GM12878 (cell line): ENCODE measurements around the gene BNIP2. TPM values are rescaled to one million over a fixed set of nuclear protein-coding genes. Genes with fewer than 3 reads are reported as not detected.
A peak's percentile ranks its signal among the peaks of the same experiment; 100 is the strongest.

Experiments
- ATAC-seq: fragments of 200-7000 bp; cut with Tn5 transposase; 3 replicates; pipeline ENCODE4 v1.9.1; 2020; ENCODE audit warnings: mild to moderate bottlenecking, moderate library complexity
- BruUV-seq: library from RNA; stranded (reverse); fragments of 400-500 nt; replicated peaks from 2 replicates; lab custom pipeline; 2021; lab: Mats Ljungman, UMichigan
- CTCF ChIA-PET: fragments of 300-600 bp; sonication (Branson Sonifier 250); formaldehyde crosslinking; extraction: SDS; loops from one replicate; lab custom pipeline; 2021; ENCODE audit warnings: inconsistent platforms; lab: Yijun Ruan, JAX
- POLR2A ChIA-PET: fragments of 350-600 bp; formaldehyde crosslinking; extraction: SDS; loops from one replicate; lab custom pipeline; 2021; ENCODE audit warnings: inconsistent platforms; lab: Charles Lee
- RAD21 ChIA-PET: fragments of 300-600 bp; sonication (Branson Sonifier 250); formaldehyde crosslinking; loops from one replicate; lab custom pipeline; 2023; ENCODE audit warnings: antibody characterized with exemption; ENCODE audit not compliant: unreplicated experiment; lab: Charles Lee
- SMC1A ChIA-PET: fragments of 300-600 bp; sonication (Branson Sonifier 250); formaldehyde crosslinking; loops from one replicate; lab custom pipeline; 2023; ENCODE audit not compliant: unreplicated experiment, uncharacterized antibody; lab: Charles Lee
- DNase-seq: peaks from one replicate; pipeline ENCODE4 v3.0.0-alpha.2; 2011; ENCODE audit warnings: low read depth, low spot score
- FAIRE-seq: peaks from 3 replicates; lab custom pipeline; 2011; peaks lifted over from hg19 to GRCh38; lab: Jason Lieb, UNC
- H2AFZ ChIP-seq: 2 replicates; pipeline ENCODE4 v1.6.0; 2011; ENCODE audit warnings: low read depth, low read length, control low read depth; ENCODE audit not compliant: control insufficient read depth
- H3K27ac ChIP-seq: 2 replicates; pipeline ENCODE4 v1.5.1; 2011; ENCODE audit warnings: control low read depth; ENCODE audit not compliant: control insufficient read depth, insufficient read depth
- H3K27me3 ChIP-seq, 2 experiments: replicated peaks in 1 of 2; 2 replicates each; pipeline versions ENCODE4 v1.6.0 to v1.6.1; 2011; ENCODE audit warnings: low read length in 1 of 2; ENCODE audit not compliant: control insufficient read depth in 2 of 2, insufficient read depth in 2 of 2
- H3K36me3 ChIP-seq, 2 experiments: 2 replicates each; pipeline ENCODE4 v1.5.1; 2011; ENCODE audit warnings: low read length in 1 of 2; ENCODE audit not compliant: control insufficient read depth in 2 of 2, insufficient read depth in 2 of 2
- H3K4me1 ChIP-seq: 2 replicates; pipeline ENCODE4 v1.6.1; 2011; ENCODE audit warnings: mild to moderate bottlenecking, low read length, moderate library complexity, mixed read lengths; ENCODE audit not compliant: control insufficient read depth, insufficient read depth
- H3K4me2 ChIP-seq: 2 replicates; pipeline ENCODE4 v1.6.0; 2011; ENCODE audit warnings: control low read depth; ENCODE audit not compliant: control insufficient read depth, insufficient read depth
- H3K4me3 ChIP-seq: fragments of 200-600 bp; sonication (generic); 2 replicates; pipeline ENCODE4 v1.5.1; 2016
- H3K79me2 ChIP-seq: 2 replicates; pipeline ENCODE4 v1.6.0; 2011; ENCODE audit warnings: low read length; ENCODE audit not compliant: control insufficient read depth, insufficient read depth
- H3K9ac ChIP-seq: 2 replicates; pipeline ENCODE4 v1.8.0; 2011; ENCODE audit warnings: low read length, control low read depth, mixed read lengths; ENCODE audit not compliant: control insufficient read depth, insufficient read depth
- H3K9me3 ChIP-seq: replicated peaks from 3 replicates; pipeline ENCODE4 v1.5.1; 2011; ENCODE audit warnings: mild to moderate bottlenecking, low read length; ENCODE audit not compliant: control insufficient read depth, insufficient read depth
- H4K20me1 ChIP-seq: 2 replicates; pipeline ENCODE4 v1.6.0; 2011; ENCODE audit not compliant: control insufficient read depth, insufficient read depth
- ETV6 ChIP-seq, 2 experiments: fragments of 450-650 bp in 1 of 2; IDR thresholded peaks in 1 of 2; conservative IDR thresholded peaks in 1 of 2; 2 replicates each; pipeline ENCODE4 v1.6.1; 2014; ENCODE audit warnings: antibody characterized with exemption in 1 of 2, borderline replicate concordance in 1 of 2, low read depth in 1 of 2, mild to moderate bottlenecking in 1 of 2, moderate library complexity in 1 of 2
- RAD21 ChIP-seq: IDR thresholded peaks from 2 replicates; pipeline ENCODE4 v1.6.1; 2011; ENCODE audit warnings: mild to moderate bottlenecking, low read depth, low read length, moderate library complexity; ENCODE audit not compliant: insufficient read depth
- SUZ12 ChIP-seq: fragments of 200-600 bp; sonication (generic); IDR thresholded peaks from one replicate; pipeline ENCODE4 v1.6.1; 2018; ENCODE audit warnings: antibody characterized with exemption, mild to moderate bottlenecking; ENCODE audit not compliant: unreplicated experiment
- WGBS: methylation state at CpG from one replicate; pipeline ENCODE4 v1.1.6; 2016; ENCODE audit warnings: low lambda C conversion rate; ENCODE audit not compliant: insufficient replicate concordance, insufficient coverage; ENCODE audit errors: missing lambda C conversion rate; 5-methylcytosine and 5-hydroxymethylcytosine counted together
- in situ Hi-C: fragments of 300-500 bp; cut with MboI; formaldehyde crosslinking; loops from 9 replicates; pipeline ENCODE4 v1.14.3; 2018; ENCODE audit warnings: mixed read lengths
- intact Hi-C: fragments of 100-400 bp; cut with micrococcal nuclease; formaldehyde crosslinking; loops from one replicate; pipeline ENCODE4 v1.14.2; 2022; ENCODE audit not compliant: unreplicated experiment
- polyA plus RNA-seq, 11 experiments: library from polyadenylated mRNA; depleted of rRNA in 4 of 11; unstranded in 6 of 11; stranded (reverse) in 5 of 11; fragments of >200 nt; fragmentation: Nextera tagmentation in 4 of 11; fragmentation: Illumina TruSeq in 1 of 11; extraction: Ambion mirVana in 4 of 11; extraction: Trizol in 1 of 11; gene quantifications; 1 replicate in 1 of 11; 2 replicates in 10 of 11; pipeline versions ENCODE4 v1.2.1 to v1.2.3, GENCODE V29; 2011 to 2016; ENCODE audit warnings: inconsistent platforms in 2 of 11, missing spikeins in 2 of 11, low read depth in 1 of 11
- total RNA-seq, 4 experiments: library from RNA; depleted of rRNA in 3 of 4; stranded (reverse); fragments of >200 nt in 3 of 4; fragmentation: Illumina TruSeq in 1 of 4; extraction: Trizol in 1 of 4; gene quantifications; 2 replicates each; pipeline versions ENCODE4 v1.2.1 to v1.2.3, GENCODE V29; 2013 to 2021

BNIP2 gene
- total and polyA plus RNA-seq, 10 of the 15 experiments (the other 5 are each of a cell fraction or from before 2014, with no cell fraction given) = 29.9 to 122 (median 67.7) TPM

DNA sequence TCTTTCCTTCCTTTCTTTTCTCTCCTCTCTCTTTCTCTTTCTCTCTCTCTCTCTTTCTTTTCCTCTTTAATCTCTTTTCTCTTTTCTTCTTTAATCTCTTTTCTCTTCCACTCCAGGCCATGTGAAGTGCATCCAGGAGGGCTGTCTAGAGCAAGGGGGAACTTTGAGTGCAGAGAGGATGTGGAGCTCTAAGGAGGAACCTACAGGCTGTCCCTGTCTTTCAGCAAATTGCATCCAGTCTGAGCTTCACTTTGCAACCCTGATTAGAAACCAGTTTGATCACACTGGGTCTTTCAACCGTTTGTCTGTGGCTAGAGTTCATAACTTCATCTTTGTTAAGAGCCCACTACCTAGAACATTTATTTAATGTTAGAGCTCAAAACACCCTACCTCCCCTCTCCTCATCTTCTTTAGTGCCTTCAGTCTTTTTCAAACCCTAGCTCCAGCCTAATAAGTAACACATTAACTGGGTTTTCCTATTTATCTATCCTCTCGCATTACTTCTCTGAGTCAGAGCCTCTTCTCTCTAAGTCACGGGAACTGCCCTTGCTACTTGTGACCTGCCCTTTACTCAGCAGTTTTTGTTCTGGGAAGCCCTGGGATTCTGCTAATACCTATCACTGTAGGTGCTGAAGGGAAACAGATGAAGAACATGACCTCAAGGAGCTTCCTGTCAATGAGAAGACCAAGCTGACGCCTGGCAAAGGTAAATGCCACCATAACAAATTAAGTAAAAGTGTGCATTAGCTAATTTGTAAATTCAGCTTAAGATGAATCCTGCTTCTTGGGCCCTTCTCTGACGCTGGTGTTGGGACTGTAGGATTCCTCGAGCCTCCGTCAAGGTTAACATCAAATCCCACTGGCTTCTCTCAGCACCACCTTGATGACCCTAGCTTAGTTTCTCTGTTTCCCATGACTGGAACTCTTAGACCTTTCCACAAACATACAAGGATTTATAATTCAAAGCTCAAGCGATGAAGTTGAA is 77.6 kb downstream of the BNIP2 start, which contains the start of gene GCNT3:
GCNT3 (plus strand) TSS at position 508 of the 985 bp plus-strand sequence. CDS start 6,456 bp downstream, outside the sequence.
- no peaks in the 10 kb centered on the region for H4K20me1 ChIP-seq

DNA sequence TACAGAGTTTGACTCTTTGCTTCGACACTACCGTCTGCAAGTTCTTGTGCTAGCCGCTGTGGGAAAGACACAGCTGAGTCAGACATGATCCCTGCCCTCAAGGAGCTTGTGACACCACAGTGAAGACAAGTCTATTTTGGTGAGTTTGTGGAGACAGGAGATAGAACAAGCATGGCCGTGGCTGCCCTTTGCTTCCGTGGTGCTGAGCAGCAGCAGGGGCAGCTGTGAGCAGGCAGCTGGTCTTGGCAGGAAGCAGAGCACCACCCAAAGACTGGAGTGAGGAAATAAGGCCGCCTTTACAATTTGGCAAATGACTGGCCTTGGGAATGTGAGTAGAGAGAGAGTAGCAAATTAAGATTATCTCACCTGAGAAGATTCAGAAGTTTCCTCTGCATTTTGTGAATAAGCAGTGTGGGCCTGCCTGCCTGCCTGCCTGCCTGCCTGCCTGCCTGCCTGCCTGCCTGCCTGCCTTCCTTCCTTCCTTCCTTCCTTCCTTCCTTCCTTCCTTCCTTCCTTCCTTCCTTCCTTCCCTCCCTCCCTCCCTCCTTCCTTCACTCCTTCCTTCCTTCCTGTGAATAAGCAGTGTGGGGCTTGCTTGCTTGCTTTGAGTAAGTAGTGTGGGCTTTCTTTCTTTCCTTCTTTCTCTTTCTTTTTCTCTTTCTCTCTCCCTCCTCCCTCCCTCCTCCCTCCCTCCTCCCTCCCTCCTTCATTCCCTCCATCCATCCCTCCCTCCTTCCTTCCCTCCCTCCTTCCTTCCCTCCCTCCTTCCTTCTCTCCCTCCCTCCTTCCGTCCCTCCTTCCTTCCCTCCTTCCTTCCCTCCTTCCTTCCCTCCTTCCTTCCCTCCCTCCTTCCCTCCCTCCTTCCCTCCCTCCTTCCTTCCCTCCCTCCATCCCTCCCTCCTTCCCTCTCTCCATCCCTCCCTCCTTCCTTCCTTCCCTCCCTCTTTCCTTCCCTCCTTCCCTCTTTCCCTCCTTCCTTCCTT is 79.1 kb downstream of the BNIP2 start:
- ATAC-seq (no peak), FAIRE-seq (no peak), DNase-seq (no peak)
- CTCF ChIA-PET = no interaction called here
- SMC1A ChIA-PET = no interaction called here
- RAD21 ChIA-PET = no interaction called here
- WGBS = 54% methylated on average over 7 of the region's 7 CpGs
- no peaks in the 10 kb centered on the region for H3K27me3 ChIP-seq
- intact Hi-C loops = no loop called here
- H3K4me1 ChIP-seq = peaks cover 3% of the 10 kb centered on the region; the same call in 1 of the 2 replicates
- TF ChIP-seq SUZ12 = no peak
- peak in 1 of 2 experiments; percentile 43; a peak in 1 of 4 replicates for TF ChIP-seq ETV6 (conservative IDR thresholded peaks at IDR 0.05 in 1 of 2, IDR thresholded peaks at IDR 0.05 in 1 of 2; ENCODE audit: borderline replicate concordance in 1 of 2, low read depth in 1 of 2)
- BruUV-seq = no TSS peak
- H3K79me2 ChIP-seq = no peaks in the 10 kb centered on the region
- in situ Hi-C loops = no loop called here
- no peak overlapping the region for H2AFZ ChIP-seq
- POLR2A ChIA-PET = no interaction called here
- H3K27ac ChIP-seq = no peak overlapping the region
- H3K9ac ChIP-seq = no peak overlapping the region
- H4K20me1 ChIP-seq = no peaks in the 10 kb centered on the region
- H3K4me3 ChIP-seq = no peak overlapping the region
- H3K36me3 ChIP-seq = no peaks in the 10 kb centered on the region
- peaks cover 2% of the 10 kb centered on the region; the same call in 1 of the 3 replicates for H3K9me3 ChIP-seq
- H3K4me2 ChIP-seq = no peak overlapping the region

More for the DNA sequence above, 77.6 kb downstream of the BNIP2 start, which contains the start of gene GCNT3:
- SMC1A ChIA-PET = interaction anchor here (0.6 to 1.8 kb wide), 6 partner anchors 12 to 79 kb away, joined by 3 to 6 read pairs (median 4); no protein-coding TSS in a partner anchor
- Histone ChIP-seq H3K27ac (no peak within 1 kb of the TSS), H3K4me3 (no peak within 1 kb of the TSS), H3K9me3 (peaks cover 3% of the 10 kb centered on the region; the same call in 2 of the 3 replicates), H2AFZ (no peak within 1 kb of the TSS), H3K9ac (no peak within 1 kb of the TSS), H3K27me3 (no peaks in the 10 kb centered on the region), H3K36me3 (no peaks in the 10 kb centered on the region), H3K4me2 (no peak within 1 kb of the TSS)
- BruUV-seq = no TSS peak
- ATAC-seq (no peak), FAIRE-seq (no peak), DNase-seq (no peak)
- POLR2A ChIA-PET = no interaction called here
- TF ChIP-seq RAD21 = no peak
- TF ChIP-seq, all 136 proteins: peak for 0
- CTCF ChIA-PET = interaction anchor here (0.6 to 3.8 kb wide), 5 partner anchors 18 to 715 kb away, joined by 3 to 18 read pairs (median 3); no protein-coding TSS in a partner anchor
- intact Hi-C loops (no loop called here), in situ Hi-C loops (no loop called here)
- WGBS = 33% methylated on average over 8 of the region's 8 CpGs
- RAD21 ChIA-PET = no interaction called here
- H3K4me1 ChIP-seq = peaks cover 5% of the 10 kb centered on the region; the same call in 1 of the 2 replicates
- H3K79me2 ChIP-seq = no peaks in the 10 kb centered on the region
